Esophagus (tissue), 2 donors: ENCODE data around the gene SLBP. TPM values are rescaled to one million over a fixed set of nuclear protein-coding genes. Genes with fewer than 3 reads are reported as not detected.

ENCODE experiments used
- H3K27ac ChIP-seq, 2 donors: one replicate each; pipeline ENCODE4 v1.5.1; 2013; ENCODE audit warnings: low read depth in 2 of 2, mild to moderate bottlenecking in 2 of 2, inconsistent platforms in 1 of 2, low read length in 1 of 2, moderate library complexity in 1 of 2
- H3K27me3 ChIP-seq, 2 donors: one replicate each; pipeline ENCODE4 v1.6.1; 2013; ENCODE audit warnings: low read length in 2 of 2, control low read depth in 1 of 2, mild to moderate bottlenecking in 1 of 2; ENCODE audit not compliant: insufficient read depth in 2 of 2, control insufficient read depth in 1 of 2
- H3K36me3 ChIP-seq, 2 donors: one replicate each; pipeline ENCODE4 v1.6.1; 2013; ENCODE audit warnings: low read length in 1 of 2; ENCODE audit not compliant: control insufficient read depth in 2 of 2, insufficient read depth in 2 of 2
- H3K4me1 ChIP-seq, 2 donors: one replicate each; pipeline ENCODE4 v1.6.1; 2013; ENCODE audit warnings: low read length in 1 of 2; ENCODE audit not compliant: control insufficient read depth in 2 of 2, insufficient read depth in 2 of 2
- H3K4me3 ChIP-seq, 2 donors: one replicate each; pipeline ENCODE4 v1.5.1; 2013; ENCODE audit warnings: low read length in 2 of 2, mild to moderate bottlenecking in 2 of 2, low read depth in 1 of 2, moderate library complexity in 1 of 2
- H3K9me3 ChIP-seq, 2 donors: one replicate each; pipeline ENCODE4 v1.6.1; 2013; ENCODE audit warnings: mild to moderate bottlenecking in 2 of 2, low read depth in 1 of 2, low read length in 1 of 2, moderate library complexity in 1 of 2; ENCODE audit not compliant: control insufficient read depth in 2 of 2, insufficient read depth in 1 of 2
- WGBS, 2 donors: extraction: QIAGEN DNeasy Blood & Tissue Kit; methylation state at CpG; one replicate each; pipeline ENCODE4 v1.1.7; 2013; 5-methylcytosine and 5-hydroxymethylcytosine counted together
- polyA plus RNA-seq, 2 donors: library from polyadenylated mRNA; stranded (reverse); fragments of 200-250 nt; gene quantifications; one replicate each; pipeline ENCODE4 v1.2.3, GENCODE V29; 2013
- donor health status: healthy with polysubstance abuse.
- donor health status: Bipolar disorder and iron deficiency.

SLBP gene
- polyA plus RNA-seq, 2 donors: 24.9 to 38.5 TPM

DNA sequence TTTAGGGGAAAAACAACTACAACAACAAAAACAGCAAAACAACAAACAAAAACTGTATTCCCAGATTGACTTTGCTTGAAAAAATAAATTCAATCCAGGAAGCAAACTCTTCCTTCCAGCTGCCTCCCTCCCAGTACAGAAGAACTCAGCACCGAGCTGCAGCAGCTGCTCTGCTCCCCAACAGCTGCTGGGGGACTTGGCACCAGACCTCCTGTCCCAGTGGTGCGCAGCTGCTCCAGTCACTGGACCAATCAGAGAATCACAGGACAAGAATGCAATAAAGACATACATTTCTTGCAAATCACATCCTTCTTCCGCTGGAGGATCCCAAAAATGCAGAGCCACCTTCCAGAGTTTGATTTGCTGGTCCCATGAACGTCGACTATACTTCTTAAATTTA lies 16.2 kb downstream of the SLBP start:
- WGBS, 2 donors: 75 to 77% methylated on average over 5 of the region's 5 CpGs
- Histone ChIP-seq H3K9me3 (no peaks in the 10 kb centered on the region), H3K4me3 (no peak overlapping the region), H3K4me1 (no peaks in the 10 kb centered on the region), H3K27me3 (no peaks in the 10 kb centered on the region), H3K27ac (no peak overlapping the region), H3K36me3 (peaks cover 15 to 37% of the 10 kb centered on the region in 2 donors)

- H3K36me3 ChIP-seq: peaks cover 15 to 30% of the 10 kb centered on the region in 2 donors
- H3K9me3 ChIP-seq: no peaks in the 10 kb centered on the region
- H3K27me3 ChIP-seq: no peaks in the 10 kb centered on the region
- 37 to 38% methylated on average over 7 of the region's 7 CpGs for WGBS, 2 donors
- H3K4me3 ChIP-seq: no peak overlapping the region
- H3K4me1 ChIP-seq: no peaks in the 10 kb centered on the region
- no peak overlapping the region for H3K27ac ChIP-seq
These were observed 18.8 kb downstream of the SLBP start for GRCh38 chr4:1693131-1693896.

DNA sequence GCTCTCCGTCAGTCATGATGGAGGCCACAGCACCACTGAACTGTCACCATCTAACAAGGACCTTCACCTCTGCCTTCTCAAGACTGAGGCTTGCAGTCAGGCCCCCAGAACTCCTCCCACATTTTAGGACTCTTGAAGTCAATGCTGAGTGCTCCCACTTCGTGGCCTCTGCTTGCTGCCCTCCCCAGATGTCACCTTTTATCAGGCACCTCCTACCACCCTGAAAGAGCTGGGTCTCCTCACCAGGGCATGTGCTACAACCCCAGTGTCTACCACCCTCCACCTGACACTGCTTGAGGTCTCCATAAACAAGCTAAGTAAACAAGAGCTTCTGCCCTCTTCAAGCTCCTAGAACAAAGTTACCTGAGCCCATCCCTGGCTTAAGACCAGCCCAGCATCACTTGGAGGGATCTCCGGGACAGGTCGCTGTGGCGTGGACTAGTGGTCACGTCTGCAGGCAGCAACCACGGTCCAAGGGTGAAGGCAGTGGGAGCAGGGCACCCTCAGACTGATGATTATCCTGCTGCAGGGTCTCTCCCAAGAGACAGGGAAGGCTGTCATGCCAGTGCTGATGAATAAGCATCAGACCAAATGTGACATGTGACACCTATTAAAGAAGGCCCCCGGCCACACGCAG lies 20.3 kb downstream of the SLBP start:
- Histone ChIP-seq H3K36me3 (peaks cover 15 to 22% of the 10 kb centered on the region in 2 donors), H3K27me3 (no peaks in the 10 kb centered on the region), H3K27ac (no peak overlapping the region), H3K4me3 (no peak overlapping the region), H3K9me3 (no peaks in the 10 kb centered on the region), H3K4me1 (no peaks in the 10 kb centered on the region)
- WGBS, 2 donors: 87 to 89% methylated on average over 9 of the region's 9 CpGs

- Histone ChIP-seq H3K27me3 (no peaks in the 10 kb centered on the region), H3K4me1 (no peaks in the 10 kb centered on the region), H3K27ac (no peak overlapping the region), H3K4me3 (no peak overlapping the region), H3K36me3 (peaks cover 15 to 16% of the 10 kb centered on the region in 2 donors), H3K9me3 (no peaks in the 10 kb centered on the region)
- WGBS, 2 donors: 97 to 98% methylated on average over 3 of the region's 3 CpGs
These were observed 21.4 kb downstream of the SLBP start for GRCh38 chr4:1690698-1691097.

DNA sequence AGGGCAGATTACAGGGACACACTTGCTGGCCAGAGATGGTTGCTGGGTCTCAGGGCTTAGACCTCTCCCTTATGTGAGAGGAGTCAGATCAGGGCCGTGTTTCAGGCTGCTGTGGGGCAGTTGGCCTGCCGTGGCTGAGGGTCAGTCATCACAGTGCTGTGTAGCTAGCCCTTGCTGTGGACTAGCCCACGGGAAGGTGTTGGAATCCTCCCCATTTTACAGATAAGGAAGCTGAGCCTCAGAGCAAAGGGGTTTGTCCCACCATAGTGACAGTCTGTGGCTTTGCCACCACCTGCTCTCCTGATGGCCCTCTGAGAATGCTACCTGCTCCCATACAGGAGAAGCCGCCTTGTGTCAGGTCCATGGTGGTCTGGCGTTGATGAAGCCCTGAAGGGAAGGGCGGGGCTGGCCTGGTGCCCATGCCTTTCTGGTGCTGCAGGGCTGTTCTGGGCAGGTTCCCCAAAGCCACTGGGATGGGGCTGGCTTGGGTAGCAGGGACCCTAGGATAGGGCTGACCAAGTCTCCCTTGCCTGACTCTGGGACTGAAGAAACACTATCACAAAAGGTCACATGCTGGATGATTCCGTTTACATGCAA lies 25.6 kb downstream of the SLBP start:
- 51 to 61% methylated on average over 7 of the region's 7 CpGs for WGBS, 2 donors
- H3K27me3 ChIP-seq: no peaks in the 10 kb centered on the region
- no peak overlapping the region for H3K4me3 ChIP-seq
- peaks cover 3% of the 10 kb centered on the region in 2 donors for H3K4me1 ChIP-seq
- no peaks in the 10 kb centered on the region for H3K9me3 ChIP-seq
- no peak overlapping the region for H3K27ac ChIP-seq
- peaks cover under 1 to 6% of the 10 kb centered on the region in 2 donors for H3K36me3 ChIP-seq

DNA sequence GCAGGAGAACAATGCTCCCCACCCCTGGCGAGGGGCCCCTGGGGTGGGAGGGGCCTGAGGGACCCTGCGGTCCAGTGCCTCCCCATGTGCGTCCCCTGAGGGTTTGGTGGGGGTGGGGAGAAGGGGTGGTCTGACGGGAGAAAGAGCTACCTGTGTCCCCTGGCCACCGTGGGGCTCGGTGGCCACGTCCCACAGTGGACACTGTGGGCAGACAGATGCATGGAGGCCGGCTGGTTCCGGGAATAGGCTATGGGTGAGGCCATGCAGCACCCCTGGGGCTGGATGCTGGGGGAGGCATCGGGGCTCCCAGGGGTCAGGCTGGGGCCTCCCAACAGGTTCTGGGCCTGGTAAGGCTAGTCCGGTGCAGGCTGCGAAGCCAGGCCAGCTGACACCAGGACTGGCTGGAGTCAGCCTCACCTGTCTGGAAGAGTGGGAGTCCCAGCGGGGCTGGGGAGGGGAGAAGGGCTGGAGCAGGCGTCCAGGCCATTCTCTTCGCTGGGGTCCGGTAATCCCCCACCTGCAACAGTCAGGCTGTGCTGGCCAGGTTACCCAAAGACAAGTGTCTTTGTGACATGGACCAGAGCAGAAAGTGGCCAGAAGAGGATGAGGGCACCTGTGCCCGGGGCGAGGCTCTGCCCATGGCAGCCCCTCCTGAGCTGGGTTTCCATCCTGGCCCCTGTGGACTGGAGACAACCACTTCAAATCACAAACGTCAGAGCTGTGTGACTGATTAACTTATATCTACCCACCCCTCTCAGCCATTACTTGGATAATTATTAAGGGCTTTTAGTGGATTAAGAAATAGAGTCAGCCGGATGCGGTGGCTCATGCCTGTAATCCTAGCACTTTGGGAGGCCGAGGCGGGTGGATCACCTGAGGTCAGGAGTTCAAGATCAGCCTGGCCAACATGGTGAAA lies 26.6 kb downstream of the SLBP start:
- Histone ChIP-seq H3K27me3 (no peaks in the 10 kb centered on the region), H3K4me3 (no peak overlapping the region), H3K9me3 (no peaks in the 10 kb centered on the region), H3K4me1 (peaks cover 3% of the 10 kb centered on the region in 2 donors), H3K27ac (peak overlapping the region in 1 of 2 donors; percentile 14), H3K36me3 (no peaks in the 10 kb centered on the region)
- WGBS, 2 donors: 67 to 71% methylated on average over 23 of the region's 23 CpGs

- H3K36me3 ChIP-seq: no peaks in the 10 kb centered on the region
- peaks cover 3% of the 10 kb centered on the region in 2 donors for H3K4me1 ChIP-seq
- no peaks in the 10 kb centered on the region for H3K27me3 ChIP-seq
- peak overlapping the region in 1 of 2 donors; percentile 14 for H3K27ac ChIP-seq
- H3K4me3 ChIP-seq: peak overlapping the region; percentile 58 to 66
- no peaks in the 10 kb centered on the region for H3K9me3 ChIP-seq
- 26 to 27% methylated on average over 39 to 66 of the region's 66 CpGs for WGBS, 2 donors
These were observed 27.4 kb downstream of the SLBP start for GRCh38 chr4:1684506-1685234.

DNA sequence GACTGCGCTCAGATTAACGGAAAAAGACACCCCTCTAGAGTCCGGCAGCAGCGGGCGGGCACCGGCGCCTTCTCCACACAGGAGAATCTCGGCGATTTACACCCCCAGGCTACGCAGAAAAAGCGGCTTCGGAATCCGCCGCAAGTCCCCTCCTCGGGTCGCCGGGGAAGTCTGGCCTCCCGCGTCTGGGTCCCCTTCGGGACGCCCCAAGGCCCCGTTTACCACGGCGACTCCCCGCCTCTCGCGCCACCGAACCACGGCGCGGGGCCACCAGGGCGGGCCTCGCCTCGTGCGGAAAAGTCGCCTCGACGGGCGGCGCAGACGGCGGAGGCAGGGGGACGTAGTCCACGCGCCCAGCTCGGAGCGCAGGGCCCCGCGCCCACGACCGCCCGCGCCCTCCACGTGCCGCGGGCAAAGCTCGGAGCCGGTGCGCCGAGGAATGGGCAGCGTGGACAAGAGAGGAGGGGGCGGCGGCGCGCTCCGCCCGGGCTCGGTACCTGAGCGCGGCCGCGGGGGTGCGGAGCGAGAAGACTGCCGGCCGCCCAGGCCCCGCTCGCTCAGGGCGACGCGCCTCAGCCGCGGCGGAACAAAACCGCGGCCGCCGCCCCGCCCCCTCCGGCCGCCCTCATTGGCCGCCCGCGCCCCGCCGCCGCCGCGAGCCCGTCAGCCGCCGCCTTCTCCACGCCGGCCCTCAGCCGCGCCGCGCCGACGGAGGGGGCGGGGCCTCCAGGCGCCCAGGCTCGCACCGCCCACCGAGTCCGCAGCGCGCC lies 28.2 kb downstream of the SLBP start, which contains the start of gene FAM53A:
Gene FAM53A, minus strand, starts transcription at position 578 of the 770 bp plus-strand sequence. CDS start 15,572 bp downstream, outside the sequence.
- Histone ChIP-seq H3K27ac (peak within 1 kb of the TSS; percentile 64 to 84), H3K4me3 (peak within 1 kb of the TSS; percentile 62 to 66), H3K9me3 (no peaks in the 10 kb centered on the region), H3K27me3 (no peaks in the 10 kb centered on the region), H3K36me3 (no peaks in the 10 kb centered on the region), H3K4me1 (peaks cover 3% of the 10 kb centered on the region in 2 donors)
- 1% methylated on average over 66 to 118 of the region's 118 CpGs for WGBS, 2 donors
